ENCODE measurements around the gene MCM10. TPM values are rescaled to one million over a fixed set of nuclear protein-coding genes. Genes with fewer than 3 reads are reported as not detected.

The MCM10 gene
- total and polyA plus RNA-seq, 2 donors, result 0.27 to 15.7 TPM

DNA sequence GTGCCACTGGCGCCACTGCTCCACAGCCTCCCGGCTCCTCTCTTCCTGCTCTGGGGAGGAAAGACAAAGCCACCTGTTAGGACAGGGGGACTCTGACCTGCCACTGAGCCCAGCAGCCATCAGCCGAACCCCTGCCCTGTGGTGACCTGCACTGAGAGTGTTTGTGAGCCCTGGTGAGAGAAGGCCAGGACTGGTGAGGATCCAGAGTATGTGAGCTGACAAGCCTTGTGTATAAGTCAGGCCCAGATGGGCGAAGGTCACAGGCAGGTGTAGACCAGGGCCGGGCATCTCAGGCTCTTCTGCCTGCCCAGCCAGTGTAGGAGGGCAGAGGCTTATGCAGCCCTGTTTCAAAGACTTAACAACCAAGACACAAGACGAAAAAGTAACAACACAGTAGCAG is 60.8 kb downstream of the MCM10 start:
- DNase-seq (ENCODE audit: low read depth in 6 of 9, low spot score in 9 of 9), result no peak
- 96% methylated on average over 6 of the region's 6 CpGs for WGBS
- Histone ChIP-seq H3K4me1 (ENCODE audit: control insufficient read depth in 2 of 2, insufficient read depth in 2 of 2, low read length in 2 of 2) (no peaks in the 10 kb centered on the region), H3K36me3 (ENCODE audit: control insufficient read depth in 2 of 2, insufficient read depth in 2 of 2, low read length in 1 of 2) (no peaks in the 10 kb centered on the region), H3K9me3 (ENCODE audit: control insufficient read depth in 2 of 2, insufficient read depth in 1 of 2, low read length in 1 of 2) (no peaks in the 10 kb centered on the region), H3K27me3 (ENCODE audit: control insufficient read depth in 2 of 2, insufficient read depth in 1 of 2, low read length in 1 of 2) (no peaks in the 10 kb centered on the region), H3K4me3 (ENCODE audit: low read length in 2 of 2) (no peak overlapping the region), H3K27ac (ENCODE audit: low read depth in 1 of 2, low read length in 1 of 2) (no peak overlapping the region)

DNA sequence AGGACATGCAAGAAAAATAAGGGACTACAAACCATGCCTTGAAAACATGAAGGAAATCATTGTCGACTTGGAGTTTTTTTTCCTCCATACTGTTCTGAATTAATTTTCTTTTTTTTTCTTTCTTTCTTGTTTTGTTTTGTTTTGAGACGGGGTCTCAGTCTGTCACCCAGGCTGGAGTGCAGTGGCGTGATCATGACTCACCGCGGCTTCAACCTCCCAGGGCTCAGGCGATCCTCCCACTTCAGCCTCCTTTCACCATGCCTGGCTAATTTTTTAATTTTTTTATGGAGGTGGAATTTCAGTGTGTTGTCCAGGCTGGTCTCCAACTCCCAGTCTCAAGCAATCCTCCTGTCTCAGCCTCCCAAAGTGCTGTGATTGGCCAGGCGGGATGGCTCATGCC is 61.2 kb downstream of the MCM10 start:
- Histone ChIP-seq H3K36me3 (ENCODE audit: control insufficient read depth in 2 of 2, insufficient read depth in 2 of 2, low read length in 1 of 2) (no peaks in the 10 kb centered on the region), H3K9me3 (ENCODE audit: control insufficient read depth in 2 of 2, insufficient read depth in 1 of 2, low read length in 1 of 2) (no peaks in the 10 kb centered on the region), H3K4me1 (ENCODE audit: control insufficient read depth in 2 of 2, insufficient read depth in 2 of 2, low read length in 2 of 2) (no peaks in the 10 kb centered on the region), H3K4me3 (ENCODE audit: low read length in 2 of 2) (no peak overlapping the region), H3K27ac (ENCODE audit: low read depth in 1 of 2, low read length in 1 of 2) (no peak overlapping the region), H3K27me3 (ENCODE audit: control insufficient read depth in 2 of 2, insufficient read depth in 1 of 2, low read length in 1 of 2) (no peaks in the 10 kb centered on the region)
- 96% methylated on average over 7 of the region's 7 CpGs for WGBS
- DNase-seq (ENCODE audit: low read depth in 6 of 9, low spot score in 9 of 9), result no peak

DNA sequence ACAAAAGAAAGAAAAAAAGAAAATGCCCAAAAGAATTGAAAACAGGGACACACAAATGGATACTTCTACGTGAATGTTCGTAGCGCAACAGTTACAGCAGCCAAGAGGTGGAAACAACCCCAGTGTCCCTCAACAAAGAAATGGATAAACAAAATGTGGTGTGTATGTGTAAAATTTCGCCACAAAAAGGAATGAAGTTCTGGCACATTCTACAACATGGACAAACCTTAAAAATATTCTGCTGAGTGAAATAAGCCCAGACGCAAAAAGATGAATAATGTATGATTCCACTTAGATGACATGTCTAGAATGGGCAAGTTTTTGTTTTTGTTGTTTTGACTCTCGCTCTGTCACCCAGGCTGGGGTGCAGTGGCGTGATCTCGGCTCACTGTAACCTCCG is 61.9 kb downstream of the MCM10 start:
- Histone ChIP-seq H3K4me3 (ENCODE audit: low read length in 2 of 2) (no peak overlapping the region), H3K27ac (ENCODE audit: low read depth in 1 of 2, low read length in 1 of 2) (no peak overlapping the region), H3K9me3 (ENCODE audit: control insufficient read depth in 2 of 2, insufficient read depth in 1 of 2, low read length in 1 of 2) (no peaks in the 10 kb centered on the region), H3K4me1 (ENCODE audit: control insufficient read depth in 2 of 2, insufficient read depth in 2 of 2, low read length in 2 of 2) (no peaks in the 10 kb centered on the region), H3K27me3 (ENCODE audit: control insufficient read depth in 2 of 2, insufficient read depth in 1 of 2, low read length in 1 of 2) (no peaks in the 10 kb centered on the region), H3K36me3 (ENCODE audit: control insufficient read depth in 2 of 2, insufficient read depth in 2 of 2, low read length in 1 of 2) (no peaks in the 10 kb centered on the region)
- WGBS, result 92% methylated on average over 9 of the region's 9 CpGs
- DNase-seq (ENCODE audit: low read depth in 6 of 9, low spot score in 9 of 9), result no peak

DNA sequence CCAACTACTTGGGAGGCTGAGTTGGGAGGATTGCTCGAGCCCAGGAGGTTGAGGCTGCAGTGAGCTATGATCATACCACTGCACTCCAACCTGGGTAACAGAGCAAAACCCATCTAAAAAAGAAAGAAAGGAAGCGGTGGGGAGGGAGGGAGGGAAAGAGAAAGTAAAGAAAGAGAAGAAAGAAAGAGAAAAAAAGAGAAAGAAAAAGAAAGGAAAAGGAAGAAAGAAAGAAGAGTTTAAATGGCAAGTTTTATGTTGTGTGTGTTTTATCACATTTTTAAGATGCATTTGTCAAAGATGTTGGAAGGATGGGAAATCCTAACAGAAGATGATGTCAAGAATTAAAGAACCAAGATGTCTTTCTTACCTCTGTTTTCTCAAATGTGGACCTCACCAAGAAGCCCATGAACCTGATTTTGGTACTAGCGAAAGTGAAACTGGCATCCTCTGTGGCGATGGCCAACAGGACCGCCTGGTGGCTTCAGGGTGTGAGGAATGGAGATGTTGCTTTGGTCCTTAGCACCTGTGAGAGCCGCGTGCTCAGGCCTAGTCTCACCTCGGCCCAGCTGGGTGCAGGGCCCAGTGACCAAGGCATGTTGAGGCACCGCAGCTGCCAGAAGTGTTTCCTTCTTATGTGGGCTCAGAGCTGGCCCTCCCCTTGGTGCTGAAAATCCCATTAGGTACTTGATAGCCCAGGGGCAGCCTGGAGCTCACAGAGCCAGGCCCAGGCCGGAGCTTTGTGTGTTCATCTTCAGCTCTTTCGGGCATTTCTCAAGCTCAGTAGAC is 63.0 kb downstream of the MCM10 start:
- no peak for DNase-seq (ENCODE audit: low read depth in 6 of 9, low spot score in 9 of 9)
- no peak overlapping the region for H3K4me3 ChIP-seq (ENCODE audit: low read length in 2 of 2)
- H3K27me3 ChIP-seq (ENCODE audit: control insufficient read depth in 2 of 2, insufficient read depth in 1 of 2, low read length in 1 of 2), result no peaks in the 10 kb centered on the region
- no peaks in the 10 kb centered on the region for H3K36me3 ChIP-seq (ENCODE audit: control insufficient read depth in 2 of 2, insufficient read depth in 2 of 2, low read length in 1 of 2)
- WGBS, result 86% methylated on average over 11 of the region's 11 CpGs
- no peak overlapping the region for H3K27ac ChIP-seq (ENCODE audit: low read depth in 1 of 2, low read length in 1 of 2)
- H3K9me3 ChIP-seq (ENCODE audit: control insufficient read depth in 2 of 2, insufficient read depth in 1 of 2, low read length in 1 of 2), result no peaks in the 10 kb centered on the region
- H3K4me1 ChIP-seq (ENCODE audit: control insufficient read depth in 2 of 2, insufficient read depth in 2 of 2, low read length in 2 of 2), result no peaks in the 10 kb centered on the region

DNA sequence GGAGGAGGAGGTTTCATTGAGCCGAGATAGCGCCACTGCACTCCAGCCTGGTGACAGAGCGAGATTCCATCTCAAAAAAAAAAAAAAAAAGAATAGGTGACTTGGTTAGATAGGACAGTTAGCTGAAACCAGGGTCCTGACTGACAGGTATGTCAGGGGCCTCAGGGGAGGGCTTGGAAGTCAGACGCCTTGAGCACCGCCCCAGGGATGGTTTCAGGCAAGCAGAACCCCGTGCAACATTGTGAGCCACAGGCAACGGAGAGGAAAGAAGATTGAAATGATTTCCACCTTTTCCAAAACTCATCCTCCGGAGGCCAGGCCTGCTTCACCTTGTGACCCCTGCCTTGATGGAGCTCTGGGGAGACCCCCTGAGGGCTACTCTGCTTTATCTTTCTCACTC is 64.2 kb downstream of the MCM10 start:
- DNase-seq (ENCODE audit: low read depth in 6 of 9, low spot score in 9 of 9), result no peak
- H3K36me3 ChIP-seq (ENCODE audit: control insufficient read depth in 2 of 2, insufficient read depth in 2 of 2, low read length in 1 of 2), result no peaks in the 10 kb centered on the region
- H3K4me3 ChIP-seq (ENCODE audit: low read length in 2 of 2), result no peak overlapping the region
- 93% methylated on average over 8 of the region's 8 CpGs for WGBS
- H3K27ac ChIP-seq (ENCODE audit: low read depth in 1 of 2, low read length in 1 of 2), result no peak overlapping the region
- no peaks in the 10 kb centered on the region for H3K27me3 ChIP-seq (ENCODE audit: control insufficient read depth in 2 of 2, insufficient read depth in 1 of 2, low read length in 1 of 2)
- H3K9me3 ChIP-seq (ENCODE audit: control insufficient read depth in 2 of 2, insufficient read depth in 1 of 2, low read length in 1 of 2), result no peaks in the 10 kb centered on the region
- no peaks in the 10 kb centered on the region for H3K4me1 ChIP-seq (ENCODE audit: control insufficient read depth in 2 of 2, insufficient read depth in 2 of 2, low read length in 2 of 2)

DNA sequence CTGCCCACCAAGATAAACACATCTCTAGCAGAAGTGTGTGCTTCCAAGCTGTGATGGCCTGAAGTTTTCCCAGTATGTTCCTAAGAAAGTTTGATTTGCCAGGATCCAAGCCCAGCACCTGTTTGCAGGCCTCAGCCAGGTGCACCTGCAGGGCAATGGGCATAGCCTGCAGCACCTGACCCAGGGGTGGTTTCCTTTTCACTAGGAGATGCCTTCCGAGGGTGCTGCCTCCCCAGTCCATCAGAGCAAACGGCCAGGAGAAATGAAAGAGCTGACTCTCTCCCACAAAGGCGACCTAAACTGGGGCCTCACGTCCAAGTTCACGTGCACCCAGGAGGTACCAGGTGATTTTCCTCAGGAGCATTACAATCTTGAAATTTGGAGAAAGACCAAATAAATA is 65.7 kb downstream of the MCM10 start:
- Histone ChIP-seq H3K36me3 (ENCODE audit: control insufficient read depth in 2 of 2, insufficient read depth in 2 of 2, low read length in 1 of 2) (no peaks in the 10 kb centered on the region), H3K4me3 (ENCODE audit: low read length in 2 of 2) (no peak overlapping the region), H3K4me1 (ENCODE audit: control insufficient read depth in 2 of 2, insufficient read depth in 2 of 2, low read length in 2 of 2) (no peaks in the 10 kb centered on the region), H3K9me3 (ENCODE audit: control insufficient read depth in 2 of 2, insufficient read depth in 1 of 2, low read length in 1 of 2) (no peaks in the 10 kb centered on the region), H3K27me3 (ENCODE audit: control insufficient read depth in 2 of 2, insufficient read depth in 1 of 2, low read length in 1 of 2) (no peaks in the 10 kb centered on the region), H3K27ac (ENCODE audit: low read depth in 1 of 2, low read length in 1 of 2) (no peak overlapping the region)
- DNase-seq (ENCODE audit: low read depth in 6 of 9, low spot score in 9 of 9), result no peak
- WGBS, result 94% methylated on average over 5 of the region's 5 CpGs

DNA sequence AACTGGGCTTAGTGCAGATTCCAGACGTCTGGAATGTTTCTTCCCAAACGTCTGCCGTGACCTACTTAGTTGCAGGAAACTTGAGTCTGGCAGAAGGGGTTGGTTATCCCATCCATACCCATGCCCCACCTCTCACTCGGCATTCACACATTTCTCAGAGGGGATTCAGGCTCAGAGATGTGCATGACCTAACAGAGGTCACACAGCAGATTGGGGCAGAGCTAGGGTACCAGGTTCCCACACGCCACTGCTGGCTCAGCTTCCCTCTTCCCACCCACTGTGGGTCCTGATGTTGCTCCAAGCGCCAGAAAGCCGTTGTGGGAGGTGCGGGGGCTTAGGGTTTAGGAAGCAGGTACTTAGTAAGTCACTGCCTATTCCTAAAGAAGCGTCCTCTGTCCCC is 69.8 kb downstream of the MCM10 start:
- no peak for DNase-seq (ENCODE audit: low read depth in 6 of 9, low spot score in 9 of 9)
- Histone ChIP-seq H3K4me3 (ENCODE audit: low read length in 2 of 2) (no peak overlapping the region), H3K9me3 (ENCODE audit: control insufficient read depth in 2 of 2, insufficient read depth in 1 of 2, low read length in 1 of 2) (no peaks in the 10 kb centered on the region), H3K27me3 (ENCODE audit: control insufficient read depth in 2 of 2, insufficient read depth in 1 of 2, low read length in 1 of 2) (peaks cover 0 to 5% of the 10 kb centered on the region in 2 donors), H3K36me3 (ENCODE audit: control insufficient read depth in 2 of 2, insufficient read depth in 2 of 2, low read length in 1 of 2) (no peaks in the 10 kb centered on the region), H3K27ac (ENCODE audit: low read depth in 1 of 2, low read length in 1 of 2) (no peak overlapping the region), H3K4me1 (ENCODE audit: control insufficient read depth in 2 of 2, insufficient read depth in 2 of 2, low read length in 2 of 2) (no peaks in the 10 kb centered on the region)
- WGBS, result 89% methylated on average over 9 of the region's 9 CpGs

DNA sequence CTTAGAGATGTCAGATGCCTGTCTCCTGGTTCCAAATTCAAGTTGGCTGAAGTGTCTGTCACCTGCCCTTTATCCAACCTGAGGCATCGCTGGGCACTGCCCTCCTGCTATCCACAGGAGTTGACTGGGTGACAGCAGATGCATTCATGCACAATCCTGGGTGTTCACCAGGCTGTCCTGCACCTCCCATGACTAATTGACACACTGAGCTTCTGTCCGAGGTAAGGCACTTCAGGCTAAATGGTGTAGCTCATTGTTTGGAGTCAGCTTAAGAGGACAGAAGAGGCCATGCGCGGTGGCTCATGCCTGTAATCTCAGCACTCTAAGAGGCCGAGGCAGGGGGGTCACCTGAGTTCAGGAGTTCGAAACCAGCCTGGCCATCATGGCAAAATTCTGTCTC is 70.5 kb downstream of the MCM10 start:
- H3K9me3 ChIP-seq (ENCODE audit: control insufficient read depth in 2 of 2, insufficient read depth in 1 of 2, low read length in 1 of 2), result no peaks in the 10 kb centered on the region
- peaks cover 0 to 5% of the 10 kb centered on the region in 2 donors for H3K27me3 ChIP-seq (ENCODE audit: control insufficient read depth in 2 of 2, insufficient read depth in 1 of 2, low read length in 1 of 2)
- 95% methylated on average over 6 of the region's 6 CpGs for WGBS
- no peak overlapping the region for H3K27ac ChIP-seq (ENCODE audit: low read depth in 1 of 2, low read length in 1 of 2)
- H3K4me1 ChIP-seq (ENCODE audit: control insufficient read depth in 2 of 2, insufficient read depth in 2 of 2, low read length in 2 of 2), result no peaks in the 10 kb centered on the region
- DNase-seq (ENCODE audit: low read depth in 6 of 9, low spot score in 9 of 9), result no peak
- no peaks in the 10 kb centered on the region for H3K36me3 ChIP-seq (ENCODE audit: control insufficient read depth in 2 of 2, insufficient read depth in 2 of 2, low read length in 1 of 2)
- H3K4me3 ChIP-seq (ENCODE audit: low read length in 2 of 2), result no peak overlapping the region

DNA sequence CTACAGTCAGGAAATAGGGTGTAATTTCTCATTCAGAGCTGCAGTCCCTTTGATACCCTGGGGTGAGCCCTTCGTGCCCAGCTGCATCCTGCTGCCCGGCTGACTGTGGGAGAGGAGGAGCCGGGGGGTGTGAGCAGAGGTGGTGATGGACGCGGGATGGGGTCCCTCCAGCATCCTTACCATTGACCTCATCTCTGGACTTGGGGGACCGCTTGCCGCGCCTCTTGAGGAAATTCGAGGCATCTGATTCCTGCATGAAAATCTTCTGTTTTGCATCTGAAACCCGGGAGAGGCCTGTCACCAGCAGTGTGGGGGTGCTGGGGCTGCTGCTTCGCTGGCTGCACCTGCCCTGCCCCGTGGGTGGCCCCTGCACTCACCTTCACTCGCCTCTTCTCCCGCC is 72.0 kb downstream of the MCM10 start:
- DNase-seq (ENCODE audit: low read depth in 6 of 9, low spot score in 9 of 9), result no peak

More for the DNA sequence above, 72.0 kb downstream of the MCM10 start:
- no peaks in the 10 kb centered on the region for H3K4me1 ChIP-seq (ENCODE audit: control insufficient read depth in 2 of 2, insufficient read depth in 2 of 2, low read length in 2 of 2)
- H3K9me3 ChIP-seq (ENCODE audit: control insufficient read depth in 2 of 2, insufficient read depth in 1 of 2, low read length in 1 of 2), result no peaks in the 10 kb centered on the region
- H3K27me3 ChIP-seq (ENCODE audit: control insufficient read depth in 2 of 2, insufficient read depth in 1 of 2, low read length in 1 of 2), result peaks cover 0 to 5% of the 10 kb centered on the region in 2 donors
- no peak overlapping the region for H3K4me3 ChIP-seq (ENCODE audit: low read length in 2 of 2)
- H3K36me3 ChIP-seq (ENCODE audit: control insufficient read depth in 2 of 2, insufficient read depth in 2 of 2, low read length in 1 of 2), result no peaks in the 10 kb centered on the region
- H3K27ac ChIP-seq (ENCODE audit: low read depth in 1 of 2, low read length in 1 of 2), result no peak overlapping the region
- WGBS, result 74% methylated on average over 14 of the region's 14 CpGs

Data from thymus (tissue), 11 donors.